ENCODE results near the gene DPY19L3. TPM values are rescaled to one million over a fixed set of nuclear protein-coding genes. Genes with fewer than 3 reads are reported as not detected.

The DPY19L3 gene
- total and polyA plus RNA-seq, 3 donors from 2014 or later = 23.8 to 79.9 (median 68.9) TPM

GRCh38 chr19:32458500-32459123, 53.0 kb downstream of the DPY19L3 start:
- intact Hi-C loops (cut with DNase I; ENCODE audit: low total_unique reads) = no loop called here
- no peaks in the 10 kb centered on the region for H3K4me1 ChIP-seq
- H3K27ac ChIP-seq = no peak overlapping the region
- no peak for DNase-seq
- WGBS, 2 donors = 45 to 56% methylated on average over 4 of the region's 4 CpGs
- no peaks in the 10 kb centered on the region for H3K36me3 ChIP-seq (ENCODE audit: low read depth, missing control alignments)
- no peak overlapping the region for H3K4me3 ChIP-seq
- TF ChIP-seq, protein P1, sequence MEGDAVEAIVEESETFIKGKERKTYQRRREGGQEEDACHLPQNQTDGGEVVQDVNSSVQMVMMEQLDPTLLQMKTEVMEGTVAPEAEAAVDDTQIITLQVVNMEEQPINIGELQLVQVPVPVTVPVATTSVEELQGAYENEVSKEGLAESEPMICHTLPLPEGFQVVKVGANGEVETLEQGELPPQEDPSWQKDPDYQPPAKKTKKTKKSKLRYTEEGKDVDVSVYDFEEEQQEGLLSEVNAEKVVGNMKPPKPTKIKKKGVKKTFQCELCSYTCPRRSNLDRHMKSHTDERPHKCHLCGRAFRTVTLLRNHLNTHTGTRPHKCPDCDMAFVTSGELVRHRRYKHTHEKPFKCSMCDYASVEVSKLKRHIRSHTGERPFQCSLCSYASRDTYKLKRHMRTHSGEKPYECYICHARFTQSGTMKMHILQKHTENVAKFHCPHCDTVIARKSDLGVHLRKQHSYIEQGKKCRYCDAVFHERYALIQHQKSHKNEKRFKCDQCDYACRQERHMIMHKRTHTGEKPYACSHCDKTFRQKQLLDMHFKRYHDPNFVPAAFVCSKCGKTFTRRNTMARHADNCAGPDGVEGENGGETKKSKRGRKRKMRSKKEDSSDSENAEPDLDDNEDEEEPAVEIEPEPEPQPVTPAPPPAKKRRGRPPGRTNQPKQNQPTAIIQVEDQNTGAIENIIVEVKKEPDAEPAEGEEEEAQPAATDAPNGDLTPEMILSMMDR (IDR thresholded peaks at IDR 0.05) = no peak
- no peak for TF ChIP-seq POLR2A (IDR thresholded peaks at IDR 0.05)
- no peaks in the 10 kb centered on the region for H3K9me3 ChIP-seq
- no peaks in the 10 kb centered on the region for H3K27me3 ChIP-seq

DNA sequence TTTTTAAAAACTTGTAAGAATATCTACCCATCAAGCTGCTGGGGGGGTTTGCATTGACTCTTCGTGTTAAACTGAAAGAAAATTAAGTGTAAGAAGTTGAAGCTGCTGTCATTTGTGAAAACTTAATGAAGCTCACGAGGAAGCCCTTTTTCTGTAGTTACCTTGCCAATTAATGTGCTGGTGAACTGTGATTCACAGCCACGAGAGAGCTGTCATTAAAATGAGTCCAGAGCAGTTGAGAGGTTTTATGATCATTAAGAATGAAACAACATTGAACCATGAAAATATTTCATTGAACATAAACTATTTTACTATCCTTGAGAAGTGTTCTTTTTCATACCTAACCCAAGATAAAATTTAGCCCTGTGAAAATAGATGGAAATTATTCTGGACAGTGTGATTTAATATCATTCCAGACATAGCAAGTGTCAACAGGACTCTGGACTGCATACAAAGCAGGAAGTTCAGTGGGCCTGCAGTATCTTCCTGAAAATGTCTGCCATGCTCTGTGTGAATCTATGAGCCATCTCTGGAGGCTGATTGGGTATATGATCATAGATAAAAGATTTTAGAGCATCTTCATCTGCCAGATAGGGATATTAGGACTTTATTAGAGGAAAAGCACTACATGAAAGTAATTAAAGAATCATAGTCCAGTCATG, 53.8 kb downstream of the DPY19L3 start:
- Histone ChIP-seq H3K9me3 (no peaks in the 10 kb centered on the region), H3K36me3 (ENCODE audit: low read depth, missing control alignments) (no peaks in the 10 kb centered on the region), H3K4me3 (no peak overlapping the region), H3K27ac (no peak overlapping the region), H3K27me3 (no peaks in the 10 kb centered on the region), H3K4me1 (no peaks in the 10 kb centered on the region)
- no peak for DNase-seq
- intact Hi-C loops (cut with DNase I; ENCODE audit: low total_unique reads) = no loop called here
- TF ChIP-seq, protein P1 (IDR thresholded peaks at IDR 0.05) = no peak
- no peak for TF ChIP-seq POLR2A (IDR thresholded peaks at IDR 0.05)
- WGBS, 2 donors = 73 to 82% methylated on average over 3 of the region's 3 CpGs

GRCh38 chr19:32460476-32460875, 54.9 kb downstream of the DPY19L3 start:
- intact Hi-C loops (cut with DNase I; ENCODE audit: low total_unique reads) = no loop called here

DNA sequence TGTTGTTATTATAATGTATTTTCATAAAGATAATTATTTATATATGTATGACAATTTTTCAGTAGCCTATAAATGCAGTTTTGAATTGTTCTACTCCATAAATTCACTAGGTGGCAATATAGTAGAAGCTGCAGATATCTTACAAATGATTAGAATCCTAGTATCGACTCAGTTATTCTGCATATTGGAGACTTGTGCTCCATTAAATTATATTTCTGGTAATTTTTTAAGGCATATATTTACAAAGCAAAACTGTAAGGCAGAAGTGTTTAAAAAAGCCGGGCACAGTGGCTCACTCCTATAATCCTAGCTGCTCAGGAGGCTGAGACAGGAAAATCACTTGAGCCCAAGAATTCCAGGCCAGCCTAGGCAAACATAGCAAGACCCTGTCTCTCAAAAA, 58.7 kb downstream of the DPY19L3 start:
- Histone ChIP-seq H3K36me3 (ENCODE audit: low read depth, missing control alignments) (no peaks in the 10 kb centered on the region), H3K4me3 (no peak overlapping the region), H3K4me1 (no peaks in the 10 kb centered on the region), H3K27me3 (no peaks in the 10 kb centered on the region), H3K9me3 (no peaks in the 10 kb centered on the region), H3K27ac (no peak overlapping the region)
- TF ChIP-seq POLR2A (IDR thresholded peaks at IDR 0.05) = no peak
- TF ChIP-seq, protein P1 (IDR thresholded peaks at IDR 0.05) = peak in 1 of 3 experiments; percentile 50
- 84 to 88% methylated on average over 2 of the region's 2 CpGs for WGBS, 2 donors
- no peak for DNase-seq
- intact Hi-C loops (cut with DNase I; ENCODE audit: low total_unique reads) = no loop called here

More at GRCh38 chr19:32460476-32460875, 54.9 kb downstream of the DPY19L3 start:
- Histone ChIP-seq H3K4me3 (no peak overlapping the region), H3K27me3 (no peaks in the 10 kb centered on the region), H3K9me3 (no peaks in the 10 kb centered on the region), H3K27ac (no peak overlapping the region), H3K36me3 (ENCODE audit: low read depth, missing control alignments) (no peaks in the 10 kb centered on the region), H3K4me1 (no peaks in the 10 kb centered on the region)
- DNase-seq = no peak
- TF ChIP-seq, protein P1 (IDR thresholded peaks at IDR 0.05) = no peak
- no peak for TF ChIP-seq POLR2A (IDR thresholded peaks at IDR 0.05)
- WGBS, 2 donors = 95 to 96% methylated on average over 3 of the region's 3 CpGs

Data from testis (tissue), 3 donors.